ENCODE results near the gene ZNF329.

The ZNF329 gene

GRCh38 chr19:58118979-58119733 is 31.4 kb downstream of the ZNF329 start:
- no peak for DNase-seq

DNA sequence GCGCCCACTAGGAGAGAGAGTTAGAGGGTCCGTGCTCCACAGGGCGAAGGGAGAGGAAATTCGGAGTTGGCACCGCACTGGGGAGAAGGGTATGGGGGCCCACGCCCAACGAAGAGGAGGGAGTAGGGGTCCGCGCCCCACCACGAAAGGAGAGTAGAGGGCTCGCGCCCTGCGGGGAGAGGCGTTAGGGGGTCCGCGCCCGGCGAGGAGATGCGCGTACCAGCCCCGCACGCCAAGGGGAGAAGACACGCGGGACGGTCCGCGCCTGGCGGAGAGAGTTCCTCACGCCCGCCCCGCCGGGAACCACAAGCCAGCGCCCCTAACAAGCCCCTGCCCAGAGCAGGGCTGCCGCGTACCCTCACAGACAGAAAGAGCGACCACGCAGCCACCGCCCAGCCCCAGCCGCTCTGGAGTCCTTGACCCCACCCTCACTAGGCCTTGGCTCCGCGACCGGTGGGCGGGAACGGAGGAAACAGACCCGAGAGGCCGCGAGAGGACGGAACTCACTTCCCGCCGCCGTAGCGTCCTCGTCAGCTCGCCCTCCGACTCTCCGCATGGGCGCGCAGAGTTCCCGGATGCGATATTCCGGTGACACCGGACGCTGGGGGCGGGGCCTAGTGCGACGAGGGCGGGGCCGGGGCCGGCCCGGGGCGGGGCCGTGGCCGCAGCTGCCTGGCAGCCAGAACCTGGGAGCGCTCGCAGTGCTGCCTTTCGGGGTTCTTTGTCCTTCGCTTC is 32.6 kb downstream of the ZNF329 start:
- no peak for DNase-seq

DNA sequence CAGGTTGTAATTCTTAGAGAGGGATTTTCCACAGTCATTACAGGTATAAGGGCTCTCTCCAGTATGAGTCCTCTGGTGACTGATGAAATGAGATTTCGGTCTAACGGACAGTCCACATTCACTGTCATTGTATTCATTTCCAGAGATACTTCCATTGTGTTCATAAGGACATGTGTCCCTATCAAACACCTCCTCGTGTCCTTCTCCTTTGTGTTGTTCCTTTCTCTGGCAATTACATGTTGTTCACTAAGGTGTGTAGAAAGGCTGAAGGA is 42.1 kb downstream of the ZNF329 start:
- DNase-seq, result no peak

DNA sequence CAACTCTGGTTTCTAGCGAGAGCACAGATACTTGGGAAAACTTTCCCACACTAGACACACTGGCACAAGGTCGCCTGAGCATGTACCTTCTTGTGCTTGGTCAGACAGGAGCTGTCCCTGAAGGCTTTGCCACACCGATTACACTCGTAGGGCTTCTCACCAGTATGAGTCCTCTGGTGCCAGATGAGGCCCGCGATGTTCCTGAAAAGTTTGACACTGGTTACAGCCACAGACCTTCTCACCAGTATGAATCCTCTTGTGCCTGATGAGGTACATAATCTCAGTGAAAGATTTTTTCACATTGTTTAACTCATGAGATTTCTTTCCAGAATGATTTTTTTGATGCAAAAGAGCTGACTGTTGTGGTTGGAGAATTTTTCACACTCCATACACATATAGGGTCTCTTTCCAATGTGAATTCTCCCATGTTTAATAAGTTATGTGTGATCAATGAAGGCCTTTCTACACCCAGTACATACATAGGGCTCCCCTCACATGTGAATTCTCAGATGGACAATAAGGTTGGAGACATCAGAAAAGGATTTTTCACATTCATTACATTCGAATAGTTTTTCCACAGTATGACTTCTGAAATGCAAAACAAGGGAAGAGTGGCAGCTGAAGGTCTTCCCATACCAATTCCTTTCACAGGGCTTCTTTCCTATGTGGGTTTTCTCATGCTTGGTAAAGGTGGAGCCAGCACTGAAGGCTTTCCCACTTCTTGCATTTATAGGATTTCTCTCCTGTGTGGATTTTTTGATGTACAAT is 42.6 kb downstream of the ZNF329 start:
- DNase-seq, result no peak

DNA sequence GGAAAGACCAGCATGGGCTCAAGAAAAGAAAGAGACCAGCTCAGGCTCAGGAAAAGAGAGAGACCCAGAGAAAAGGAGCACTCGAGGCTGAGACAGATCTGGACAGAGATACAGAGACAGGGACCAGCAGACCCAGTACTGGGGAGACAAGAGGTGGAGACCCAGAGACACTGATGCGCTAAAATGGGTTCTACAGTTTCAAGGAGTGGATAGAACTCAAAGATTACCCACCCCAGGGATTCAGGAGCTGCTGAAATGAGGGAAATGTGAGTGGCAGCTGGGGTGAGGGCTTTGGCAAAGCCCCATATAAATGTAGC is 51.9 kb downstream of the ZNF329 start:
- DNase-seq, result no peak

DNA sequence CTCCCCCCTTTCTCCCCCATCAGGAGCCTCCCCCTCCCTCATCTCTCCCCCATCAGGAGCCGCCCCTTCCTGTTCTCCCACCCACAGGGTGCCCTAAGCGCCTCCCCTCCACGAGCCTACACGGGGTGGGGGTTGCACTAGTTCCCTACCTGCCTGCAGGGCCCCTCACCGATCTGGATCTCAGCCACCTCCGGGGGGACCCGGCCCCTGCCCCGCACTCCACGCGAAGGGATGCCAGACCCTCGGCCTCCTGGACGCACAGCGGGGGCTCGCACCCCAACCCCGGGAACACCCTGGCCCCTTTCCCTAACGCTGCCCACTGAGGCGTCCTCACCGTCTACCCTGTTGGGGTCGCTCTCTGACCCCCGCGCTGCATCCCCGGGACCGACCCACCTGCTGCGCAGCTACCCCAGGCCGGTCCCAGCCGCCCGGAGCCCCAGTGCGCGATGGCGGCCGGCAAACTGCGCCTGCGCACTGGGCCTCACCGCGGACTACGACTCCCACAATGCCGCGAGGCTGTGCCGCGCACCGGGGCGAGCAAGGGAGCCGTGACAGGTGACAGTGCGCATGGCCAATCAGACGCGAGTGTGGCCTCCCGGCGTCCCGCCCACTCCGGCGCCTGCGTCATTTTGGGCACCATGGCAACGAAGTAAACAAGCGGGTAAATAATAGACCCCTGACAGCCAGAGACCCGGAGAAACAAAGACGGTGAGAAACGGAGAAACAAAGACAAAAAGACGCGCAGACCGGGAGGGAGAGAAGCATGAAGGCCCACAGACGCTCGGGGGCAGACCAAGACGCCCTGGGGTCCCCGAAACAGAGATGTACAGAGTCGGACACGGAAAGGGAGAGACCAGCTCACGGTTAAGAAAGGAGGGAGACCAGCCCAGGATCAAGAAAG is 52.6 kb downstream of the ZNF329 start, which contains the start of gene ZSCAN18:
ZSCAN18 (minus strand) TSS at position 451 of the 901 bp plus-strand sequence. CDS start 7,964 bp downstream, outside the sequence.
- DNase-seq, result peak; percentile 56 to 71

DNA sequence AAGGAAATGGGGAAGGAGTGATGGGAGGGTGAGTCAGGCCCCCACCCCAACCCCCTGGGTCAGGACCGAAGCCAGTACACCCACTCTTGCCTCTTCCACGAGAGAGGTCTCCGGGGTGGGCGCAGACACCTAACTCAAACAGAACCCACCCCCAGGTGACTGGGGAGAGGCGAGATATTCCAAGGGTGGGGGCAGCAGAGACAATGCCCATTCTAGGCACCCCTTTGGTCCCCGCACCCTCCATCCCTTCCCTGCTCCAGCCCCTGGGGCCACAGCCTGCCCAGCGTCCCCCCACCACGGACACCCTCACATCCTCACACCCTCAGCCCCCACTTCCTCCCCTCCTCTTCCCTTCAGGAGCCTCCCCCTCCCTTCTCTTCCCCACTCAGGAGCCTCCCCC is 53.2 kb downstream of the ZNF329 start:
- no peak for DNase-seq

DNA sequence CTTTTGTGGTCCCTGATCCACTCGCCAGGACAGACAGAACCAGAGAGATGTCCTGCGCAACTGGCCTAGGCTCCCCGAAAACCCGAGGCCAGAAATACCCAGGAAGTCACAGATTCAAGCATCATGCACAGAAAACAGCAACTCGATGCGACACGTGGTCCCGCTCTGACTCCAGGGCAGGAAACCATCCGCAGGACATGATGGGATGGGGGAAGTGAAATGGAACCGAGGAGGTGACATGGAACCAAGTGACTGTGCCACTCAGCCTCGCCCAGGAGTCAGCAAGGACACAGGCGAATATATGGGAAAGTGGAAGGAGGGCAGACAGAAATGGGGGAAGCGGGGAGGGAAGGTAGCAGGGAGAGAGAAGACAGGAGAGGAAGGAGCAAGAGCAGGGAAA is 53.7 kb downstream of the ZNF329 start:
- no peak for DNase-seq

DNA sequence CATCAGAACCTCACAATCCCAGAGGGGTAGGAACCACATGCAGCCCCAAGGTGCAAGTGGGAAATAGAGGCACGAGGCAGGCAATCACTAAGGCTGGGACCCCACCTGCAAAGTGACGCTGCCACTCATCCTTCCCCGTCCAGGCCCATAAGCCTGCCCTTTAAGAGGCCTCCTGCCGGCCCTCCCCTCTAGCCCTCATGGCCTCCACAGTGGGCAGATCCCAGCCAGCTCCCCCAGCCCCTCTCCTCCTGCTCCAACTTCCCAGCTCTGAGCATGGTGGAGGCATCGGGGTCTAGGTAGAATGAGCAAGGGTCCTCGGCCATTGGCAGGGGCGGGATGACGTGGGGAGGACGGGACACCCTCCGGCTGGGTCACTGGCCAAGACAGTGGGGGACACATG is 55.3 kb downstream of the ZNF329 start:
- DNase-seq, result no peak

GRCh38 chr19:58093071-58093470 is 57.5 kb downstream of the ZNF329 start:
- DNase-seq, result no peak

DNA sequence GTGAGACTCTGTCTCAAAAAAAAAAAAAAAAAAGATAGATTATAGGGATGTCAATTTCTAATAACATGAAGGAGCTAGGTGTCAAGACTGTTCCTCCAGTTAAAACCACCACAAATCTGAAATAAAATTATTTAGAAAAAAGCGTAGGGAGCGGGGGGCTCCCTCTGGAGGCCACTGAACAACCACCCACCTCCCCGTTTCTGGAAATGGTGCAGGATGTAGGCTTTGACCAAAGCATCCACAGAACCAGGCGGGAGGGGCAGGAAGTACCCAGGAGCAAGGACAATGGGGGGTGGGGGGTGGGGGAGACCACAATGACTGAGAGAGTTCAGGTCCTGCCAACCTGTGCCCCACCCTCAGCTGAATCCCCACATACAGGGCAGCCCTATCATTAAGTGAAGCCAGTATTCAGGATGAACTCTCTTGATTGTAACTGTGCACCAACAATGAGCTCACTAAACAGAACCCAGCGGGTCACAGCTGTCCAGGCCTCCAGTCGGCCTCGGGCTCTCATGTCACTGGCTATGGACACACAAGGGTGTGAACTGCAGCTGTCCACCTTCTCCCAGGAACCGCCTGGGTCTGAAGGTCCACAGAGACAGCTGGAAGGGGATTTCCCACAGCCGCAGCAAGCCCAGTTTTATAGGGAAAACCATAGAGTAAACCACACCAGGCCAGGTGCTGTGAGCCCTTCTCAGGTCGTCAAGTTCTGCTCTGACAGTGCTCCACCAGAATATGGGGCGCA is 59.2 kb downstream of the ZNF329 start:
- no peak for DNase-seq

DNA sequence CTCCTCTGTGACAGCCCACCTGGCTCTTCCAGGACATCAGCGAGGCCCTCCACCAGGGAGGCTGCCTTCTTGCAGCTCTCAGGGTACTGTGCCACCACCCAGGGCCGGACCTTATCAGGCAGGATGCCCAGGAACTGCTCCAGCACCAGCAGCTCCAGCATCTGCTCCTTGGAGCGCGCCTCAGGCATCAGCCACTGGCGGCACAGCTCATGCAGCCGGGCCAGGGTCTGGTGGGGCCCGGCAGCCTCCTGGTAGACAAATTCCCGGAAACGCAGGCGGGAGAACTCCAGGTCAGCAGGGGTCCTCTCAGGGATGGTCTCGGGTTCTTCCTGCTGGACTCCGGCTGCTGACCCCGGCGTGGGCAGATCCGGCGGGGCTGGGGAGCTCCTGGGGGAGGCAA is 60.7 kb downstream of the ZNF329 start:
- DNase-seq, result no peak

DNA sequence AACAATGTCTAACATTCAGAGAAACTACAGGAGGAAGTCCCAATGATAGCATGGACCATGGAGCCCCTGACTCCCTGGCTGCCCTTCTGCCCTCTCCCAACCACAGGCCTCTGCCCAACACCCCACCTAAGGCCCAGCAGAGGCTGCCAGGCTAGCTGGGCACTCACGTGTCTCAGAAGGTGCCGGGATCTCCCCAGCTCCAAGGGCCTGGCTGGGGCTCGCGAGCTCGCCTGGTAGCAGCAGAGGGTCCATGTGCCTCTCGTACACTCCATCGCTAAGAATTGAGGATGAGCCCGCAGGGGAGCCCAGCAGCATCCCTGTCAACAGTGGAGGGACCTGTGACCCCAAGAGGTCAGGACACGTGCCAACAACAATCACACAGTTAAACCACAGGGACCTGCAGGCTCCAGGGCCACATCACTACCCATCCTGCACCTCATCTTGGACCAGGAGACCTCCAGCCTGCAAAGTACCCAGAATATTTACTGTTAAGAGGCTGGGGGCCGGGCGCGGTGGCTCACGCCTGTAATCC is 62.0 kb downstream of the ZNF329 start:
- DNase-seq, result no peak

- DNase-seq, result no peak
Measured at GRCh38 chr19:58086825-58087710, 63.5 kb downstream of the ZNF329 start.

DNA sequence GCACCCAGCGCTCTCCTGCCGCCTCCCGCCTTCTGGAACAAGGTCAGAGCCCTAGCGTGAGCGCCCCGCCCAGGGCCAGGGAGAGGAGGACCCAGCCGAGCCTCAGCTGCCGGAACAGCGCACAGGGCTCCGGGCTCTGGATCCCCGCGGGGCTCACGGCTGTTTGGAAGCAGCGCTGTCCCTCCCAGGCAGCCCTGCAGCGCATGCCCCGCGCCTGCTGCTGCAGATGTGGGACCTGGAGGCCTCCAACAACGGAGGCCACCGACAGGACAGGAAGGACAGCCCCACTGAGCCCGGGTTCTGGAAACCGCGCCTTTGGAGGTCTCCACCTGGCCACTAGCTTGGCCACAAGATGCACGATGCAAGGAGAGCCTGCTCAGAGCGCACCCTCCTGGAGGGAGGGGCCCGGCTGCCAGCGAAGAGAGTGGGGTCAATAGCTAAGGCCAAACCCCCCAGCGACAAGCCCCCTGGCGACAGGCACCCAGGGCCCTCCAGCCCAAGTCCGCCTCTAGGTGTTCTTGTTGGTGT is 65.2 kb downstream of the ZNF329 start:
- no peak for DNase-seq

DNA sequence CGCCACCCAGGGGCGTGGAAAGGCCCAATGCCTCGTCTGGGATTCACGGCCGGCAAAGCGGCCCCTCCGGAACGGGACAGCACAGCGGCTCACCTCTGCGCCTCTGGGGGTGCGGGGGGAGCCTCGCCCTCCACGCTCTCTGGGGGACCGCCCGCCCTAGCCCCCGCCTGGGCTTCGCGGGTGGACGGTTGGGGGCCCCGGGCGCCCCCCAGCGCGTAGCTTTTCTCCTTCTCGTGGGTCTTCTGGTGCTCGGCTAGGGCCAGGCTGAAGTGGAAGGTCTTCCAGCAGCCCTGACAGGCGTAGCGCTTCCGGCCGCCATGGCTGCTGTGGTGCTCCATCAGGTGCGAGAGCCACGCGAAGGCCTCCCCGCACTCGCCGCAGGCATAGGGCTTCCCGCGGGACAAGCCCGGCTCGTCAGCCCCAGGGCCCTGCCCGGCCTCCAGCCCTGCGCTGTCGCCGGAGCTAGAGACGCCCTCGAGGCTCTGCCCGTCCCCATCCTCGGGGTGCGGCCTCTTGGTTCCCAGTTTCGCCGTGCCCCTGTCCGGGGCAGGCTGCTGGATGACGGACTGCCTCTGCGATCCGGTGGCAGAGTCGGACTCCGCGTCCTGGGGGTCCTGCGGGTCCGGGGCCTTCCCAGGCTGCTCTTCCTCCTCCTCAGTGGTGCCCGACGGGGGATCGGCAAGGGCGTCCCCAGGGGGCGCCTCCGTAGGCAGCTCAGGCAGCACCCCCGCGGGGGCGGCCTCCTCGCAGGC is 65.8 kb downstream of the ZNF329 start:
- no peak for DNase-seq

DNA sequence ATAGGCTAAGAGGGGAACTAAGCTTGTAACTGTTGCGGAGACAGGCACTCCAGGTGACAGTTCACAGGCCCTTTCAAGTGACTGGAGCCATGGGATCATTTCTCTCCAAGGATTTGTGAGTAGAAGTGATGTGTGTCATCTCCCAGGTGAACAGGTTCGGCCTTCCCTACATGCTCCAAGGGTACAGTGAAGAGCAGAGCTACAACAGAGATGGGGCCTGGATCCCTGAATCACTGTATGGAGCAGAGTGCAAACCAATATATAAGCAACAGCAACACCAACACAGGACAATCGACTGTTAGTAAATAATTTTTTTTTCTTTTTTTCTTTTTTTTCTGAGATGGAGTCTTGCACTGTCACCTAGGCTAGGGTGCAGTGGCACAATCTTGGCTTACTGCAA is 67.6 kb downstream of the ZNF329 start:
- DNase-seq, result no peak

DNA sequence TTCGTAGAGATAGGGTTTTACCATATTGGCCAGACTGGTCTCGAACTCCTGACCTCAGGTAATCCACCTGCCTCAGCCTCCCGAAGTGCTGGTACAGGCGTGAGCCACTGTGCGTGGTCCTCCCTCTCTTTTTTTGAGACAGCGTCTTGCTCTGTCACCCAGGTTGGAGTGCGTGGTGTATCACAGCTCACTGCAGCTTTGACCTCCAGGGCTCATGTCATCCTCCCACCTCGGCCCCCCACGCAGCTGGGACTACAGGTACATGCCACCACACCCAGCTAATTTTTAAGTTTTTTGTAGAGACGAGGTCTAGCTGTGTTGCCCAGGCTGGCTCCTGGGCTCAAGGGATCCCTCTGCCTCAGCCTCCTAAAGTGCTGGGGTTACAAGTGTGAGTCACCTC is 70.8 kb downstream of the ZNF329 start:
- DNase-seq, result no peak
